T-cell (primary cell): Measurements from ENCODE around the gene HOXA3. TPM values are rescaled to one million over a fixed set of nuclear protein-coding genes. Genes with fewer than 3 reads are reported as not detected.

Experiments
- ATAC-seq, 4 experiments: fragments of 200-7000 bp in 3 of 4; fragments of 150-1000 bp in 1 of 4; cut with Tn5 transposase; replicated peaks in 1 of 4; 1 replicate in 3 of 4; 2 replicates in 1 of 4; pipeline ENCODE4 v1.10.0; 2021; ENCODE audit warnings: moderate library complexity in 3 of 4, mild to moderate bottlenecking in 2 of 4, moderate number of reproducible peaks in 1 of 4
- CTCF ChIA-PET, 2 donors: fragments of 300-600 bp; sonication (Branson Sonifier 250); formaldehyde crosslinking; loops; one replicate each; lab custom pipeline; 2022; ENCODE audit warnings: antibody characterized with exemption in 2 of 2; lab: Charles Lee
- POLR2A ChIA-PET, 2 donors: fragments of 300-600 bp; sonication (Branson Sonifier 250); formaldehyde crosslinking; loops; one replicate each; lab custom pipeline; 2022; ENCODE audit warnings: antibody characterized with exemption in 2 of 2; lab: Charles Lee
- DNase-seq, 35 experiments: peaks; one replicate each; pipeline versions ENCODE4 v3.0.0 to v3.0.0-alpha.2; 2013 to 2023
- H3K27ac ChIP-seq: one replicate; pipeline ENCODE4 v1.5.1; 2013; ENCODE audit warnings: low read length
- H3K27me3 ChIP-seq, 2 experiments: replicated peaks in 1 of 2; 1 replicate in 1 of 2; 2 replicates in 1 of 2; pipeline versions ENCODE4 v1.6.1 to v1.7.0; 2013; ENCODE audit warnings: low read length in 1 of 2, mixed read lengths in 1 of 2; ENCODE audit not compliant: control insufficient read depth in 2 of 2, insufficient read depth in 2 of 2; ENCODE audit errors: extremely low read depth in 1 of 2
- H3K36me3 ChIP-seq, 2 donors: 1 replicate in 1 of 2; 2 replicates in 1 of 2; pipeline versions ENCODE4 v1.6.1 to v1.7.0; 2013; ENCODE audit warnings: low read length in 1 of 2; ENCODE audit not compliant: control insufficient read depth in 2 of 2, insufficient read depth in 1 of 2; ENCODE audit errors: extremely low read depth in 1 of 2
- H3K4me1 ChIP-seq, 2 experiments: 1 replicate in 1 of 2; 2 replicates in 1 of 2; pipeline versions ENCODE4 v1.6.1 to v1.7.0; 2013; ENCODE audit warnings: low read length in 2 of 2, mixed read lengths in 1 of 2; ENCODE audit not compliant: insufficient read depth in 2 of 2, control insufficient read depth in 1 of 2; ENCODE audit errors: extremely low read depth in 1 of 2
- H3K4me3 ChIP-seq, 2 donors: 1 replicate in 1 of 2; 2 replicates in 1 of 2; pipeline versions ENCODE4 v1.5.1 to v1.7.0; 2013; ENCODE audit warnings: mild to moderate bottlenecking in 2 of 2, low read length in 1 of 2, moderate library complexity in 1 of 2; ENCODE audit not compliant: control insufficient read depth in 1 of 2; ENCODE audit errors: extremely low read depth in 1 of 2
- H3K9me3 ChIP-seq: 2 replicates; pipeline ENCODE4 v1.7.0; 2013
- H3K27ac Mint-ChIP-seq, 2 donors: one replicate each; pipeline ENCODE4 v1.8.0; 2020 to 2021; ENCODE audit warnings: mild to moderate bottlenecking in 2 of 2, mixed read lengths in 2 of 2
- H3K27me3 Mint-ChIP-seq, 2 donors: one replicate each; pipeline ENCODE4 v1.8.0; 2021 to 2022; ENCODE audit warnings: mixed read lengths in 2 of 2
- H3K36me3 Mint-ChIP-seq: one replicate; pipeline ENCODE4 v1.8.0; 2021; ENCODE audit warnings: mixed read lengths
- H3K4me1 Mint-ChIP-seq, 3 donors: one replicate each; pipeline ENCODE4 v1.8.0; 2020 to 2022; ENCODE audit warnings: mixed read lengths in 3 of 3, mild to moderate bottlenecking in 1 of 3
- H3K4me3 Mint-ChIP-seq, 3 donors: one replicate each; pipeline ENCODE4 v1.8.0; 2020 to 2022; ENCODE audit warnings: mild to moderate bottlenecking in 3 of 3, mixed read lengths in 3 of 3, moderate library complexity in 3 of 3
- H3K9me3 Mint-ChIP-seq, 3 donors: one replicate each; pipeline ENCODE4 v1.8.0; 2020 to 2022; ENCODE audit warnings: mixed read lengths in 3 of 3
- whole genome bisulfite sequencing: methylation state at CpG from one replicate; pipeline ENCODE4 v1.1.5; 2013; ENCODE audit warnings: missing lambda C conversion rate; ENCODE audit not compliant: insufficient coverage; 5-methylcytosine and 5-hydroxymethylcytosine counted together
- total RNA-seq, 35 experiments: library from RNA in 6 of 35; stranded (reverse) in 6 of 35; fragments of 120-200 nt in 1 of 35; gene quantifications; one replicate each; pipeline versions ENCODE4 v1.2.1 to v1.2.4 and lab custom pipeline; 2013 to 2026

The HOXA3 gene
- total RNA-seq, 5 donors from 2014 or later (not counting 1 experiment from before 2014, with no cell fraction given), result 0.79 to 1.4 TPM; not detected in 3

- no peak for DNase-seq
- Mint-ChIP-seq H3K27ac (no peak overlapping the region), H3K9me3 (no peaks in the 10 kb centered on the region), H3K27me3 (peaks cover 18 to 28% of the 10 kb centered on the region in 2 donors), H3K4me3 (no peak overlapping the region), H3K4me1 (peaks cover 0 to 6% (median 1%) of the 10 kb centered on the region in 3 donors), H3K36me3 (no peaks in the 10 kb centered on the region)
- H3K9me3 ChIP-seq, result no peaks in the 10 kb centered on the region
- POLR2A ChIA-PET, result interaction anchor here in 1 of 2 donors (0.7 kb wide), 1 partner anchor 79 kb away, joined by 3 read pairs; no protein-coding TSS in a partner anchor
- no peaks in the 10 kb centered on the region for H3K36me3 ChIP-seq
- H3K4me3 ChIP-seq, result no peak overlapping the region
- no CpG with 5 or more reads among the region's 2 CpGs for WGBS
- H3K27ac ChIP-seq, result no peak overlapping the region
- no peaks in the 10 kb centered on the region for H3K4me1 ChIP-seq
- CTCF ChIA-PET, result interaction anchor here in 1 of 2 donors (0.6 to 0.7 kb wide), 2 partner anchors 526 to 907 kb away, joined by 3 read pairs; no protein-coding TSS in a partner anchor
- H3K27me3 ChIP-seq, result peaks cover 0 to 13% of the 10 kb centered on the region in 2 experiments
- no peak for ATAC-seq
Measured at GRCh38 chr7:27064159-27064558, 88.2 kb downstream of the HOXA3 start.

GRCh38 chr7:27062946-27063345, 89.4 kb downstream of the HOXA3 start:
- WGBS, result 93% methylated on average over 3 of the region's 4 CpGs
- peaks cover 19 to 26% of the 10 kb centered on the region in 2 donors for H3K27me3 Mint-ChIP-seq
- CTCF ChIA-PET, result no interaction called here
- POLR2A ChIA-PET, result no interaction called here
- Histone ChIP-seq H3K27me3 (peaks cover 0 to 16% of the 10 kb centered on the region in 2 experiments), H3K27ac (no peak overlapping the region), H3K36me3 (no peaks in the 10 kb centered on the region), H3K4me3 (no peak overlapping the region), H3K9me3 (no peaks in the 10 kb centered on the region), H3K4me1 (no peaks in the 10 kb centered on the region)
- no peaks in the 10 kb centered on the region for H3K9me3 Mint-ChIP-seq
- no peak for ATAC-seq
- no peaks in the 10 kb centered on the region for H3K36me3 Mint-ChIP-seq
- DNase-seq, result no peak
- H3K4me3 Mint-ChIP-seq, result no peak overlapping the region
- peaks cover 0 to 6% (median 1%) of the 10 kb centered on the region in 3 donors for H3K4me1 Mint-ChIP-seq
- H3K27ac Mint-ChIP-seq, result no peak overlapping the region

Other genes starting within 250 kb of the HOXA3 start
- gene HOXA1, start 56.6 kb downstream of the HOXA3 start, total RNA-seq, result under 1 TPM; 0.28 to 0.66 (median 0.54) TPM
- gene HOXA2, start 49.9 kb downstream of the HOXA3 start, total RNA-seq, result not detected
- under 1 TPM in 3 of 5 donors, not detected in 2; 0.25 to 0.38 (median 0.36) TPM for gene HOXA4, start 21.8 kb downstream of the HOXA3 start, total RNA-seq
- gene HOXA5, start 8.9 kb downstream of the HOXA3 start, total RNA-seq, result under 1 TPM in 2 of 5 donors, not detected in 3; 0.18 to 0.32 TPM
- under 1 TPM in 2 of 5 donors, not detected in 3; 0.50 to 0.65 TPM for gene HOXA6, start 4.8 kb downstream of the HOXA3 start, total RNA-seq
- gene HOXA7, start 4.1 kb upstream of the HOXA3 start, total RNA-seq, result under 1 TPM in 1 of 5 donors, not detected in 4; 0.67 TPM
- under 1 TPM; 0.57 to 0.95 (median 0.79) TPM for gene HOXA9, start 13.0 kb upstream of the HOXA3 start, total RNA-seq
- under 1 TPM in 3 of 5 donors, not detected in 2; 0.36 to 0.75 (median 0.51) TPM for gene HOXA10, start 21.7 kb upstream of the HOXA3 start, total RNA-seq
- not detected for gene HOXA11, start 32.6 kb upstream of the HOXA3 start, total RNA-seq
- gene HOXA13, start 47.5 kb upstream of the HOXA3 start, total RNA-seq, result not detected
- gene EVX1, start 90.2 kb upstream of the HOXA3 start, total RNA-seq, result under 1 TPM in 1 of 5 donors, not detected in 4; 0.16 TPM